GM19023 (cell line): ENCODE measurements around the gene RECQL.
"Not testable (repeated sequence)": the region's sequence is repeated elsewhere in the genome, so short reads cannot be mapped to it uniquely, and the experiment has no call there.

ENCODE experiments used
- ATAC-seq: cut with Tn5 transposase; IDR thresholded peaks from one replicate; pipeline ENCODE4 v1.9.1; 2021; ENCODE audit warnings: mild to moderate bottlenecking, moderate library complexity; ENCODE audit not compliant: unreplicated experiment

Gene RECQL

DNA sequence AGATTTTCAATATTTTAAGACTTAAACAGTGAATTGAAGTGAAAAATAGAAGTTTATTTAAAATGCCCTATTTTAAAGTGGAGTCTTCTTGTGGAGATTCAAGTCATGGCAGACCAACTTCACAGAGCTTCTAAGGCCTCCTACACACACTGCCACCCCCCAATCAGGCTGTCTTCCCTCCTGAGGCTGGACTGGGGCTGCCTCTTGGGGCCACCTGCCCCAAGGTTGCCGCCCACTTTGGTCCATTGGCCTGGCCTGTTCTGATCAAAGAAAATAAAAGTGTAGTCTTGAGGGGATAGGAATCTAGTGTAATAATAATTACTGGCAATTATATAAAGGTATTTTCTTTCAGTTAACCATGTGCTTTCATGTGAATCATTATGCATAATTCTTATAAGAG lies 1.4 kb upstream of the RECQL start:
- ATAC-seq = no peak

DNA sequence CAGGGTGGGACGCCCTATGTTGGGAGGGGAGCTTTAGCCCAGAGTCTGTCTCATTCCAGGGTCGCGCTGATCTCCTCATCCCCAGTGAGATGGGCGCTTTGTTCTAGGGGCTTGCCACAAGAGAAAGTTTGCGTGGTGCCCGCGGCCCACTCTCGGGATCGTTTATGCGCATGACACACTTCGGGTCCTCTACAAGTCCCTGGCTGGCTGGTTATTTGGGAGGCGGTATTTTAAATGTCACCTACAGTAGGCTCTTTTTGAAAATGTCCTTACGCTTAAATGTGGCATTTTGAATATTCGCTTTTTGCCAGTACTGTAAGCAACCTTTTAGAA lies 695 bp upstream of the RECQL start:
- ATAC-seq = peak; percentile 3

DNA sequence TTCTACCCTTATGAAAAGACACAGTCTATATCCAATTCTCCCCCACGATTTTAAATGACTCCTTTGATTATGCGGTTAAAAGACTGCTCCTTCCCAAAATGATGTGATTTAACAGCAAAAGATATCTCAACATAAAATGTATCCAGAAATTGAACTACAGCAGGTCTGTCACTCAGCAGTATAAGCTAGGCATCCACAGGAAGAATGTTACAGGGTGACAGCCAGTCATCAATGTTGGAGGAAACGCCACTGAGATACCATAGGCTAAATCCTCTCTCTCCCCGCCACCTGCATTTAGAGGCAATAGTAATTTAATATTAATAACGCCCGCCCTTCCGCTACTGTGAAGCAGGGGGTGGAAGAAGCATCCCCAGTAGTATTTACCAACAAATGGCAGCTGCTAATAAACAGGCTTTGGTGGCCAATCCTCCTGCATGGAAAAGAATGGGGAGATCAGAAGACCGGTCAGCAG lies 613 bp downstream of the RECQL start:
- ATAC-seq = no peak

DNA sequence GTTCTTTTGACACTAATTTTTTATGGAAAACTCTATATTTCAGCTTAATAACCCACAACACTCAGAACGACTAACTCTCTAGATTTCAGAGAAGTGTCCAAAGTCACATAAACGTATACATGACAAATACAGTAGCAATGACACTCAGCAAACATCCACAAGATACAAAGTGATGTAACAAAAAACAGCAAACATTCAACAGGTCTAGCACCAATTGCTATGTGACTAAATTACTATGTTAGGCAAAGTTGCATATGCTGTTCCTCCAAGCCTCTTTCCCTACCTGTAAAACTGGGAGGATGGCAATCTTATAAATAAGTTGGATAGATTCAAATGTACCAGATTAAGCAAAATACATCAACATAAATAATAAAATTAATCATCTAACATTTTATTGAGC lies 1.7 kb downstream of the RECQL start:
- ATAC-seq = no peak

DNA sequence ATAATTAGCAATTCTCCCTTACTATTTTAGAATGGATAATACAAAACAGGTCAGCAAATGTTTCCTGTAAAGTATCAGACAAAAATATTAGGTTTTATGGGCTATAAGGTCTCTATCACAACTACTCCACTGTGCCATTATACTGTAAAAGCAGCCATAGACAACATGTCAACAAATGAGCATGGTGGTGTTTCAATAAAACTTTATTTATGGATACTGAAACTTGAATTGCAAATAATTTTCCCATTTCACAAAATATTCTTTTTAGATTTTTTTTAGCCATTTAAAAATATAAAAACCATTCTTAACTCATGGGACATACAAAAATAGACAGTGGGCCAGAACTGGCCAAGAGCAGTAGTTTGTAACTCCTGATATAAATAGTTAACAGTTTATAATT lies 15.4 kb downstream of the RECQL start:
- ATAC-seq = no peak

DNA sequence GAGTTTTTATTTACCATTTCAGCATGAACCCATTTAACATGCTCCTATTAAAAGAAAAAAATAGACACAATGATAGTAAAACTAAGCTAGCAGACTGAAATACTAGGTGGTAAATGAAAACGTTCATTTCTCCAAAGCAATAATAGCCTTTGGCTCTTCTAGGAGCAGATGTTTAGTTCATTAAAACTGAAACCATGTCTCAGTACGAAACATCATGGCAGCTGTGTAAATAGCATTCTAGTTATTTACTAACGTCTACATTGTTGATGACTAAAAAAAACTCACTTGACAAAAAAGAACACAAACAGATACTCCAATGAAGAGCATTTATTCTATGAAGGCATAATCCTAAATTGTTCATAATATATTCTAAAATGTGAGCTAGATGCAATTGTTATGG lies 17.9 kb downstream of the RECQL start:
- ATAC-seq = no peak

DNA sequence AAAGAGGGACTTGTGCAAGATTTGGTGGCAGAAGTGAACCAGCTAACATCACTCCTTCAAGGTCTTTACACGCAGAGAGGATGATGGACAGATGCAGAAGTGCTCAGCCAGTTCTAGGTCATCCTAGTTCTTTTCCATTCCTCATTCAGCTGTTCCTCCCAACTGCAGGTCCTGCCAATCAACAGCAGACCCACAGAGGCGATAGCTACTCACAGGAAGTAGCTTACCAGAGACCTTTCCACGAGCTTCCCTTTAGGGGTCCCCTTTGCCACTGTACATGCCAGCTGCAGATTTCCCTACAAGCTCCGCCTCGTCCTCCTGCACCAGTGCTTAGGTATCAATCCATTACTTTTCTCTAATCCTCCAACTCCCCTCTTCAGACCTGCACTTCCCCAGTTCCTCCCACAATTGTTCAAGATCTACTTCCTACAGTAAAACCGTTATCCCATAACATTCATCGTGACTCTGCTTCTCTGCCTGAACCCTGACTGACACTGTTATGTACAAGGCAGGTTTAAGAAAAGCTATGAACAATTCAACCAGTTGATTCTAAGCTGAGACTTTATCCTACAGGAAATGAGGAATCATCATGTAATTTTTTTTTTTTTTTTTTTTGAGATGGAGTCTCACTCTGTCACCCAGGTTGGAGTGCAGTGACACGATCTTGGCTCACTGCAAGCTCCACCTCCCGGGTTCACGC lies 22.5 kb downstream of the RECQL start:
- no peak for ATAC-seq

DNA sequence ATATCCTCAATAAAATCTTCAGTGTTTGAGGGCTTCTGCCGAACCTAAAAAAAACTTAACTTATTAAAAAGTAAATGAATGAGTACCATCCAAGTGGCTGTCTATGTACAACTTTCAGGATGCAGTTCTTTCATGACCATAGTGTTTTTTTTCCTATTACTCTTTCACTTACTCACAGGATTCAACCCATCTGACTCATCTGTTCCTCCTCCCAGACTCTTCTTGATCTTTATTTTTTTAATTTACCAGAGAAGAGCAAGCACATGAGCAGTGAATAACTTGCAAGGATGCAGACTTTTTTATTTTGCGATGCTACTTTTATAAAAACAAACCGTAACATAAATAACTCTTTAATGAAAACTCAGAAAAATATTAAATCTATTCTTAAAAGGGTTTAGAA lies 24.5 kb downstream of the RECQL start:
- no peak for ATAC-seq

DNA sequence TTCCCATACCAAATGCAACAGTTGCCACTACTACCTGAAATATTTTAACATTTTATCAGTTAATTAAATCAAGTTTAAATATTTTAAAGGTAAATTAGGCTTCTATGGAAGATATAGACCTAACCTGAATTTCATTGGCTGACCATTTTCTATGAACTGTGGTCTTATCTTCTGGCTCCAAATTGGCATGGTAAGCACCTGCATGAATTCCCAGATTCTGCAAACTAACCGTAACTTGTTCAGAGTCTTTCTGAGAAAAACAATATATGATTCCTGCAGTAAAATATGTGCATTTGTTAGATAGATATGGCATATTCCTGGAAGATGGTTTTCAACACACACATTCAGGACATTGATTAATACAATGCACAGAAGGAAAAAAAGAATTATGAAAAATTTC lies 25.9 kb downstream of the RECQL start:
- ATAC-seq = no peak

DNA sequence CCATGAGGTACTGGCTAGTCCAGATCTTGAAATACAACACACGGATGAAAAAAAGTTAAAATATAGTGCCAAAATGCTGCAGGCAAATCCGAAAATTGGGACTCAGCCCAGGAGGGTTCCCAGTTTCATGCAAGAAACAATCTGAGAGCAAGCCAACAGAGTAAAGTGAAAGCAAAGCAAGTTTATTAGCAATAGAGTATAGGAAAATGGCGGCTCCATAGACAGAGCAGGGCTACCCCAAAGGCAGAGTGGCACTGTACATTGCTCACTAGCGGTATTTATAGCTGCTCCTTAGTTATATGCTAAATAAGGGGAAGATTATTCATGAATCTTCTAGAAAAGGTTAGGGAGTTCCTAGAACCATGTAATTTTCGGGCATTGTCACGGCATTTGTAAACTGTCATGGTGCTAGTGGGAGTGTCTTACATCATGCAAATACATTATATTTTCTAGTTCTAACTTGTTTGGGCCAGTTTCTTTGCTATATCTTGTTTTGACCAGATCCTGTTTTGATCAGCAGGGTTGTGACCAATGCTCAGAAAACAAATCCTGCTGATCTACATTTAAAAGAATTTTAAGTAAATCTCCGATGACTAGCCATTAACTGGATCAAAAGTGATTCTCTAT lies 29.1 kb downstream of the RECQL start:
- no peak for ATAC-seq

DNA sequence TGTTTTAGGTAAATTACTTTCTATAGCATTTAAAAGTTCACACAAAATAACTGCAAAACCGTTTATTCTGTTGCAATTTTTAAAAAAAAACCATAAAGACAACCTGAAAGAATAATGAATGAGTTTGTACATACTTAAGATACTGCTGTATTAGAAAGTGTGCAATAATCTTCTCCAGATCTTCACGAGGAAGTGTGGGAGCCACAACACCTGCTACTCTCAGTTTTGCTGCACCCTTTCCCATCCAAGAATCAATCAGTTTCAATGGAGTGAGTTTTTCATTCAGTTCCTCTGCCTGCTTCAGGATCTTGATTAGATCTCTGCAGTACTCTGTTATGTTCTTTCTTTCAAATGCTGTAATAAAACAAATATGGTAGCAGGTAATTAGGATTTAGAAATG lies 30.1 kb downstream of the RECQL start:
- ATAC-seq = no peak

DNA sequence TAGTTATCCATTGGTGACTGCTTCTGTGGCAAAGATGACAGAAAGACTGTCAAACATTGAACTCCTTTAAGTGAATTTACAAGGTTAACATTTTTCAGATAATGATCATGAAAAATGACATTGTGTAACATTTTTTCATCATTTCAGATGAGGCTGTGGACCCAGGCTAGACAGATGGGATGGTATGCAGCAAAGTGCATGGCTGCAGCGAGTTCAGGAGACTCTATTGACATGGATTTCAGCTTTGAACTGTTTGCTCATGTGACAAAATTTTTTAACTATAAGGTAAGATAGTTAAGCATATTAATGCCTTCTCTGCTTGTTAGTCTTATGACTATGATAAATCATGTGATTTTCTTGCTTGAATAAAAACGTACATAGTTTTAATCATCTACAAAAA lies 34.1 kb downstream of the RECQL start:
- ATAC-seq = not testable (repeated sequence)

DNA sequence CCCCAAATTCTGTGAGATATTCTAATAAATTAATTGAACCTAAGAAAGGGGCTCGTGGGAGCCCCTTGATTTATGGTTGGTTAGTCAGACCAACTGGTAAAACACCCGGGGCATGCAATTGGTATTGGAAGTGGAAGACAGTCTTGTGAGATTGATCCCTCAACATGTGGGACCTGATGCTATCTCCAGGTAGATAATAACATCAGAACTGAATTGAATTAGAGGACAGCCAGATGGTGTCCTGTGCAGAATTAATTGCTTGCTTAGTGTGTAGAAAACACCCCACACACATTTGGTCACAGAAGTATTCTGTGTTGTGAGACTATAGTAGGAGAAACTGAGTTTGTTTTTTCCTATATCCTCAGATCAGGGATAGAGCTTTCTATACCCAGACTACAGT lies 42.0 kb downstream of the RECQL start:
- ATAC-seq = no peak

DNA sequence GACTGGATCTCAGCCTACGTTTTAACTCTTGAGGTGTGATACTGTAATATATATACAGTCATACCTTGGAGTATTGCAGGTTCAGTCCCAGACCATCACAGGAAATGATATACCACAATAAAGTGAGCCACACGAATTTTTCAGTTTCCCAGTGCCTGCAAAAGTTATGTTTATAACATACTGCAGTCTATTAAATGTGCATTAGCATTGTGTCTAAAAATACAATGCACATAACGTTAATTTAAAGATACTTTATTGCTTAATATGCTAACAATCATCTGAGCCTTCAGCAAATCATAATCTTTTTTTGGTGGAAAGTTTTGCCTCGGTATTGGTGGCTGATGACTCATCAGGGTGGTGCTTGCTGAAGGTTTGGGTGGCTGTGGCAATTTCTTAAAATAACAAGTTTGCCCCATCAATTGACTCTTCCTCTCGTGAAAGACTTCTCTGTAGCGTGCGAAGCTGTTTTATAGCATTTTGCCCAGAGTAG lies 45.1 kb downstream of the RECQL start:
- ATAC-seq = no peak

DNA sequence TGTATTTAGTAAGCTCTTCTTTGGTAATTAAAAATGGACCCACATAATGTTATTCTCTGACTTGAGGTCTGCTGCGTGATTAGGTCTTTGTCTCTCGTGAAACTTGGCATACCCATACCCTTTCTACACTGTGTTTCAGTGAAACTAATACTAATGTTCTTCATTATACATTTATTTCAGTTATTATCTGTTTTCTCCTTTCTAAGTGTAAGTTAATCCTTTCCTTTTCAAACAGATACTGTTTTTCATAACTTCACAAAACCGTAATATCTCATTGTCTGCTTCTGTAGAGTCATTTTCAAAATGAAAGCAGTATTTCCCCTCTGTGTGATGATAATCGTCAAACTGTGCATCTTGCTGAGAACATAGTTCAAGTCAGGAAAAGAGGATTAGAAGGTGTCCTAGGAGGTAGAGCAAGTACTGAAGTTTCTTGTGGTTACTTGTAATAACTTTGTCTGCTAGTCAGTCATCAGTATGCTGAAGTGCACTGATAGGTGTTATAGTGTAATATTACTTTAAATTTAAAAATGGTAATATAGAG lies 48.1 kb downstream of the RECQL start:
- ATAC-seq = no peak

DNA sequence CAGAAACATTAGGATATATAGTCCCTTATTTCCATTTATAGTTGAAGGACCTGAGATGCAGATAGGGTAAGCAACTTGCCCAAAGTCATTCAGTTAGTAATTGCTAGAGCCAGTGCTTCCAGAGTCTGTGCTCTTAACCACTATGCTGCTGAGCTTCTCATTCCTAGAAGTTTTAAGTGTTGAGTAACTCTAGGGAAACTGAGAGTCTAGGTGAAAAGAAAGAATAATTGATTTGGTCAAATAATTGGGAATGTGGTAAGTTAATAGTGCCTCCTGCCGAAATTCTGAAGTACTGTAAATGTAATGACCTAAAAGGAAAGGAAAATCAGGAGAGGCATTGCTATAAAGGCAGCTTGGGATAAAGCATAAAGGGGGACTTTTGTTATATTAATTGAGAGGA lies 49.9 kb downstream of the RECQL start:
- ATAC-seq = no peak

DNA sequence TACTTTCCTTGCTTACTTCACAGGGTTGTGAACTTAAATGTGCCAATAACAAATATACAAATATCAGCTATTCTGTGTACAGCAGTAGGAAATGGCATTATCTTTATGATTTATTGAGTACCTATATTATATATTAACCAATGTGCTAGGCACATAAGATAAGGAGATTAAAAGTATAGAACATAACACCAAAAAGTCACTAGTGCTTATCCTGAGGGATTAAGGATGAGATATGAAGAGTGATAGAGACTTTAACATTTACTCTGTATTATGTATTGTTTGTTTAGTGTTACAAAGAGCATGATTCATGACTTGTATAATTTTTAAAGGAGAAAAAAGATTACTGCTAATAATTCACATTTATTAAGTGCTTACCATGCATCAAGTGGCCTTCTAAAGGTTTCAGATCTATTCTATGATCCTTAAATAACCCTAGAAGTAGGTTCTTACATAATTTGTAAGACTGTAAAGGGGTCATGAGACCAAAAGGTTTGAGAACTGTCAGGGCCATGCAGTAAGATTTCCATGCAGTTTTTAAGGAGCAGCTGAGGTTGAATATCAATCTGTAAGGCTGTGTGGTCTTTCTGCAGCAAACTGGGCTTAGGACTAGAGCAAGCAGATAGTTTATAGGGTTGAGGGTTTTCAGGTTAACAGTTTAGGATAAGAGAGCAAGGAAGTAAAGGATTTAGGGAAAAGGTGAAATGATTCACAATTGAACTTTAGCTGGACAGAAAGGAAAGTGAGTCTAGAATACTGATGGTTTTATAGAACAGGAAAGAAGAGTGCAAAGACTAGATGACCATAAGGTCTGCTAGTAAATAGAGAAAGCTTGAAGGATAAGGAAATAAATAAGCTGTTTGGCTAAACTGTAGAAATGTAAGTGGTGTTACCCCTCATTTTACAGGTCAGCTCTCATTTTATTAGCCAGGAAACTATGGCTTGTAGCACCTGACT lies 57.0 kb downstream of the RECQL start:
- ATAC-seq = no peak

DNA sequence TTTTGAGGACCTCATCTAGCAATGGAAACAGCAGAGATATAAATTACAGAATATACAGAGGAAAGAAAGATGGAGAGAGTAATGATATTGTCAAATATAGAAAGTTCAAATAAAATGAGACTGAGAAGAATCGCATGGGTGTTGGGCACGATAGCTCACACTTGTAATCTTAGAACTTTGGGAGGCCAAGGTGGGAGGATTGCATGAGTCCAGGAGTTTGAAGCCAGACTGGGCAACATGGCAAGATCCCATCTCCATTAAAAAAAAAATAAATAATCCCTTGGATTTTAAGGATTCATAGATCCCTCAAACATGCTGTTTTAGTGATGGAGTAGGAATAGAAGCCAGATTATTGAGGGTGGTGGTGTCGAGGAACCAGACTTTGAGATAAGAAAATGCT lies 62.1 kb downstream of the RECQL start:
- no peak for ATAC-seq

DNA sequence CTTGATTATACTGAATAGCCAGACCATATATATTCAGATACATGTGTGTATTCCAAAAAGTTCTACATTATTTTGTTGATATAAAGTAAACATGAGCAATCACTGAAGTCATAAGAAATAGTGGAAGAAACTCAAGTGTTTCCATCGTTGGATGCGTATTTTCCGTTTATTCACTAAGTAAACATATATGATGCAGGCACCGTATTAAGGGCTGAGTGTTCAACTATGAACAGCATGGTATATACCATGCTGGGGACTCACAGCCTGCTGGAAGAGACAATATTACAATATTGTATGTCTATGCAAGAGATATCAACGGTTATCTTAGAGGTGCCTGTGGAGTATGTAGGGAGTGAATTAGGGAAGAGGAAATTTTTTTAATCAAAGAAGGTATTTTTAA lies 62.8 kb downstream of the RECQL start:
- ATAC-seq = no peak

DNA sequence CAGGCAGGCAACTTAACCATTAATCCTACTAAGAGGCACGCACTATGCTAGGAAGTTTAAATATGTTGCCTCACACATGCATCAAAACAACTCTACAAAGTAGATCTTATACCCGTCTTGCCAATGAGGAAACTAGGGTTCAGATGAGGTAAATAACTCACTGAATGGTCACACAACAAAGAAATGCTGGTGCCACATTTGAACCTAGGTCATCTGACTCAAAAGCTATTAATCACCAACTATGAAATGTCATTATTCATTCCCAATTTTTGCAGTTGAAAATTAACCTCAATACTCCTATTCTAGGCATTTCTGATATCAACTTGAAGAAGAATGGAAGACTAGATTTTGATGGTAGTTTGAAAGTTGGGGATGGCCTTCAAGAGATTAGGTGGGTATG lies 66.7 kb downstream of the RECQL start:
- ATAC-seq = no peak

DNA sequence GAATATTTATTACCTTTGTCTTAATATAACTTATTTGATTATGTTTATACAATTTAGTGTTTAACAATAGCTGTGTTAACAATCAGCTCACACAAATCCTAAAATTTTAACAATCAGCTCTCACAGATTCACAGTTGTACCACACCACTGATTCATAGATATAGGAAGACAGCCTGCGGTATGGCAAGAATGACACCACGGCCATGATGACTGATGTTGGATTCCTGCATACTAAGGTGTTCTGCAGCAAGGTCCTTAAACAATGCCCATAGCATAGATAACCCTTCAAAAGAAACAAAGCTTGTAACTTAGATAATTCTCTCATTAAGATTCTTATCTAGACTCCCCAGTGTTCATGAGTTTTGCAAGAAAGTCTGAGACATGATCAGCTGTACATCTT lies 67.9 kb downstream of the RECQL start:
- no peak for ATAC-seq
